ENCODE measurements around the gene UCKL1.

- TF ChIP-seq CTCF (conservative IDR thresholded peaks at IDR 0.05; ENCODE audit: low read length) (no peak), EZH2phosphoT487 (IDR thresholded peaks at IDR 0.05; ENCODE audit: borderline replicate concordance) (no peak)
These were observed 66.0 kb downstream of the UCKL1 start for GRCh38 chr20:63890201-63890576.
